GM21526 (cell line): Measurements from ENCODE around the gene CCT8L2.
"Not testable (repeated sequence)": the region's sequence is repeated elsewhere in the genome, so short reads cannot be mapped to it uniquely, and the experiment has no call there.

Source experiments
- ATAC-seq: cut with Tn5 transposase; IDR thresholded peaks from one replicate; pipeline ENCODE4 v1.9.1; 2021; ENCODE audit warnings: moderate library complexity; ENCODE audit not compliant: unreplicated experiment, low FRiP score

Gene CCT8L2

GRCh38 chr22:16559996-16560395 is 32.6 kb downstream of the CCT8L2 start:
- ATAC-seq, result not testable (repeated sequence)

DNA sequence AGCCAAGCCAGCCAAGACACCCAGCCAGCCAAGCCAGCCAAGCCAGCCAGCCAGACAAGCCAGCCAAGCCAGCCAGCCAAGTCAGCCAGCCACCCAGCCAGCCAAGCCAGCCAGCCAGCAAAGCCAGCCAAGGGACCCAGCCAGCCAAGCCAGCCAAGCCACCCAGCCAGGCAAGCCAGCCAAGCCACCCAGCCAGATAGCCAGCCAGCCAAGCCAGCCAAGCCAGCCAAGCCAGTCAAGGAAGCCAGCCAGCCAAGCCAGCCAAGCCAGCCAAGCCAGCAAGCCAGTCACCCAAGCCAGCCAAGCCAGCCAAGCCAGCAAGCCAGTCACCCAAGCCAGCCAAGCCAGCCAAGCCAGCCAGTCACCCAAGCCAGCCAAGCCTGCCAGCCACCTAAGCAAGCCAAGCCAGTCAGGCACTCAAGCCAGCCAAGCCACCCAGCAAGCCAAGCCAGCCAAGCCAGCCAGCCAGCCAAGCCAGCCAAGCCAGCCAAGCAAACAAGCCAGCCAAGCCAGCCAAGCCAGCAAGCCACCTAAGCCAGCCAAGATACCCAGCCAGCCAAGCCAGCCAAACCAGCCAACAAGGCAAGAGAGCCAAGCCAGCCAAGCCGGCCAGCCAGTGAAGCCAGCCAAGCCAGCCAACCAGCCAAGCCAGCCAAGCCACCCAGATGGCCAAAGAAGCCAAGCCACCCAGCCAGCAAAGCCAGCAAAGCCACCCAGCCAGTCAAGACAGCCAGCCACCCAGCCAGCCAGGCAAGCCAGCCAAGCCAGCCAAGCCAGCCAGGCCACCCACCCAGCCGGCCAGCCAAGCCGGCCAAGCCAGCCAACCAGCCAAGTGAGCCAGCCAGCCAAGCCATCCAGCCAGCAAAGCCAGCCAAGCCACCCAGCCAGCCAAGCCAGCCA is 33.3 kb downstream of the CCT8L2 start:
- no peak for ATAC-seq

DNA sequence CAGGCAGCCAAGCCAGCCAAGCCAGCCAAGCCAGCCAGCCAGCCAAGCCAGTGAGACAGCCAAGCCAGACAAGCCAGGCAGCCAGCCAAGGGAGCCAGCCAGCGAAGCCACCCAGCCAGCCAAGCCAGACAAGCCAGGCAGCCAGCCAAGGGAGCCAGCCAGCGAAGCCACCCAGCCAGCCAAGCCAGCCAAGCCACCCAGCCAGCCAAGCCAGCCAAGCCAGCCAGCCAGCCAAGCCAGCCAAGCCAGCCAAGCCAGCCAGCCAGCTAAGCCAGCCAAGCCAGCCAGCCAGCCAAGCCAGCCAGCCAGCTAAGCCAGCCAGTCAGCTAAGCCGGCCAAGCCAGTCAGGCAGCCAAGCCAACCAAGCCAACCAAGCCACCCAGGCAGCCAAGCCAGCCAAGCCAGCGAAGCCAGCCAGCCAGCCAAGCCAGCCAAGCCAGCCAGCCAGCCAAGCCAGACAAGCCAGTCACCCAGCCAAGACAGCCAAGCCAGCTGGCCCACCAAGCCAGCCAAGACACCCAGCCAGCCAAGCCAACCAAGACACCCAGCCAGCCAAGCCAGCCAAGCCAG is 34.1 kb downstream of the CCT8L2 start:
- ATAC-seq, result not testable (repeated sequence)

GRCh38 chr22:16557511-16557910 is 35.1 kb downstream of the CCT8L2 start:
- ATAC-seq, result not testable (repeated sequence)

GRCh38 chr22:16555077-16555994 is 37.3 kb downstream of the CCT8L2 start:
- not testable (repeated sequence) for ATAC-seq

DNA sequence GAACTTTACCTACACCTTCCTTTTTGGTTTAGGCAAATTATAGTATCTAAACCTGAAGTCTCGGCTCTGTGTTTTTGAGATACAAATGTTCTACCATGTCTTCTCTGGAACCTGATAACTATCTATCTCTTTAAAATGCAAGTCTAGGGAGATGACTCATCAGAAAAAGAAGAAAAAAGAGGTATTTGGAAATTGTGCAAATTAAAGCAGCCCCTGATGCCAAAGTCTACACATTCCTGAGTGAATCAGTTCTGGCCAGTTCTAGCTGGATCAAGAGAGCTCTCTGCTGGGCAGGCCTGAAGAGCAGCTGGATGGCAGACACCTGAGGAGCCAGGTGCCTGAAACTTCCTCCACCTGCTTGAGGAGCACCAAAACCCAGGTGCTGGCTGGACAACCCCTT is 49.3 kb downstream of the CCT8L2 start:
- not testable (repeated sequence) for ATAC-seq
